ENCODE results near the gene IGF2BP1.
"Not testable (repeated sequence)": the region's sequence is repeated elsewhere in the genome, so short reads cannot be mapped to it uniquely, and the experiment has no call there.

Gene IGF2BP1

GRCh38 chr17:49021095-49021767 is 24.0 kb downstream of the IGF2BP1 start:
- no peak for FAIRE-seq

DNA sequence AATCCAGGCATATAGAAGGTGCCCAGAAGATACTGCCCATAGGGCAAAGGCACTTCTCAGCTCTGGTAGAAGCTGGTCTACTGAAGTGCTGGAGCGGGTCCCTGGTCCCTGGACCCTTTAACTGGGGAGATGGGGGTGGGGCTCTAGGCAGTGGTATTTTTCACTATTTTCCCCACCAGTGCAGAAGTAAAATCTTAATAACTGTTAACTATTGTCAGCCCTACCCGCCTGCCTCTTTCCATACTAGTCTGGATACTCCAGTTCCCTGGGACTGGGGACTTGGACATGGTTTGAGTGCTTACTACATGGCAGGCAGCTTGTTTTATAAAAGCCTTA is 24.6 kb downstream of the IGF2BP1 start:
- FAIRE-seq, result no peak

DNA sequence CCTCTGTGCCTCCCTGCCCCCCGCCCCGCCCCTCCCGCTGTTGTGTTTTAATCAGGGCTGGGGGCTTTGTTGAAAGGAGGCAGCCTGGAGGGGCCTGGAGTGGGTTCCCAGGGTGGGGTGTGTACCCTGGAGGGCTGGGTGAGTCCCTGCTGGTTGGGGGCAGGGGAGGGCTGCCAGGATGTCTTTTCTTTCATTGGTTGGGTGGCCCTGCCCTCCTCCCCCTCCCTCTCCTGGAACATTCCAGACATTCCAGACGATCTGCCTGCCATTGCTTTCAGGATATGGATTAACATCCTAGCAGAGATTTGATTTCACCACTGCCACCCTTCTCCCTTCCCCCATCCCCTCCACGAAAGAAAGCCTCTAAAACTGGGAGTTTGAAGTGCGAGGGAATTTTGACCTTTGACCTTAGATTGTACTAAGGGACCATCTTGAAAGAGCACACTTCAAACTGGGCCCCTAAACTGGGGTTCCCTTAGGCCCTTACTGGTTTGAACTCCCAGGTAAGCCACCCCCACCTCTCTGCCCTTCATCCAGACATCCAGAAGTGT is 25.3 kb downstream of the IGF2BP1 start:
- FAIRE-seq, result no peak

DNA sequence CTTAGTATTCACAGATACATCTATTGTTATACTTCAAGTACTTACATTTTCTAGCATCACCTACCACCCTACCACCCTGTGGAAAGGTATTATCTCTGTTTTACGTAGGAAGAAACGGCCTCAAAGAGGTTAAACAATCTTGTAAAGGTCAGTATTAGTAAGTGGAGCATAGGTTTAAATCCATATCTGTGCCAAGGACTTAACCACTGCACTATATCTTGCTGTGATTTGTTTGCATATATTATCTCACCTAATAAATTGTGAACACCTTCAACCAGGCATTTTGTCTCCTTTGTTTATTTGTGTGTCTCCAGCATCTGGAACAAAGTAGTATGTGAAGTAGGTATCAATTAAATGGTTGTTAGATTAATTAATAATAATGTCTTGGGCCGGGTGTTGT is 27.3 kb downstream of the IGF2BP1 start:
- no peak for FAIRE-seq

- not testable (repeated sequence) for FAIRE-seq
These were observed 29.3 kb downstream of the IGF2BP1 start for GRCh38 chr17:49026447-49026846.

- FAIRE-seq, result no peak
These were observed 31.1 kb downstream of the IGF2BP1 start for GRCh38 chr17:49028271-49028670.

DNA sequence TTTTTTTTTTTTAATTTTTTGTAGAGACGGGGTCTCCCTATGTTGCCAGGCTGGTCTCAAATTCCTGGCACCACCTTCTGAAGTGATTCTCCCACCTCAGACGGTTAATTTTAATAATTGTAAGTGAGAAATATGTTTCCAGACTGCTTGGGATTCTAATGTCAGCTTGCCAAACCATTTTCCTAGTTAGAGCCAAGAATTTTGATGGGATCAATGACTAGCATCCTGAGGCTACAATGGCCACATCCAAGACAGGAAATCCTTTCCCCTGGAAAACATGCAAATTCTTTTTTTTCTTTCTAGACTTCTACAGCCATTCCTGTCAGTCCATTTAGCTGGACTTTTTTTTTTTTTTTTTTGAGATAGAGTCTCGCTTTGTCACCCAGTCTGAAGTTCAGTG is 32.6 kb downstream of the IGF2BP1 start:
- FAIRE-seq, result no peak

GRCh38 chr17:49031965-49032928 is 35.1 kb downstream of the IGF2BP1 start:
- FAIRE-seq, result no peak

GRCh38 chr17:49035470-49036269 is 38.5 kb downstream of the IGF2BP1 start:
- no peak for FAIRE-seq

GRCh38 chr17:49036270-49036626 is 39.1 kb downstream of the IGF2BP1 start:
- FAIRE-seq, result no peak

DNA sequence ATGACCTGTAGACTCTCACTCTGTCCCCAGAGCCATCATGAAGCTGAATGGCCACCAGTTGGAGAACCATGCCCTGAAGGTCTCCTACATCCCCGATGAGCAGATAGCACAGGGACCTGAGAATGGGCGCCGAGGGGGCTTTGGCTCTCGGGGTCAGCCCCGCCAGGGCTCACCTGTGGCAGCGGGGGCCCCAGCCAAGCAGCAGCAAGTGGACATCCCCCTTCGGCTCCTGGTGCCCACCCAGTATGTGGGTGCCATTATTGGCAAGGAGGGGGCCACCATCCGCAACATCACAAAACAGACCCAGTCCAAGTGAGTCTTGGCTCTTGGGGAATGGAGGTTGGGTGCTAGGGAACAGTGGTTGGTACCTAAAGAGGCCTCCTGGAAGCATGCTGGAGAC is 41.0 kb downstream of the IGF2BP1 start:
- FAIRE-seq, result no peak

GRCh38 chr17:49038544-49038943 is 41.4 kb downstream of the IGF2BP1 start:
- FAIRE-seq, result no peak

DNA sequence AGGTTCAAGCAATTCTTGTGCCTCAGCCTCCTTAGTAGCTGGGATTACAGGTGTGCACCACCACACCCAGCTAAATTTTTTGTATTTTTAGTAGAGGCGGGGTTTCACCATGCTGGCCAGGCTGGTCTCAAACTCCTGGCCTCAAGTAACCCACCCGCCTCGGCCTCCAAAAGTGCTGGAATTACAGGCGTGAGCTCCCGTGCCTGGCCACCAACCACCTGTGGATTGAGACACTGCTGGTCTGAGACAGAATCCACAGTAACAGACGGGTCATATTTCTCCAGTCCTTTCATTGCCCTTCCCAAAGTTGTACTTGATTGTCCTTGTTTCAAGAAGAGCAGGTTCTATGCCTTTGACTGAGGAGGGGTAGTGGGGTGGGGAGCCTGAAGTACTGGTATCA is 42.3 kb downstream of the IGF2BP1 start:
- not testable (repeated sequence) for FAIRE-seq

GRCh38 chr17:49041527-49041926 is 44.3 kb downstream of the IGF2BP1 start:
- no peak for FAIRE-seq

DNA sequence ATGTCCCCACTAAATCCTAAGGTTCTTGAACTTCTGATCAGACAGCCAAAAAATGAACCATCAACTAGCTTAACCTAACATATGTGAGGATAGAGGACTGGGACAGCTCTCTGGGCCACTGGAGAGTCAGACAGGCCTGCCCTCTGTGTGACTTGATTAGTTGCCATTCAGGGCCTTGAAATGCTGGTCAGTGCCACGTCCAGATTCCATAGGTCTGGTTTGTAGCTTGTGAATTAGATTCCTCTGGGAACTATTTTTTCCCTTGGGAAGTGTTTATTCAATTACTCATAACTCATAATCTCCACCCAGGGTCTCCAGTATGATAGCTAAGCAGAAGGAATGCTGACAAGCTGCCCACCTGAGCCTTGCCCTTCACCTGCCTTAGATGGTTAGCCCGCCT is 48.2 kb downstream of the IGF2BP1 start:
- no peak for FAIRE-seq

DNA sequence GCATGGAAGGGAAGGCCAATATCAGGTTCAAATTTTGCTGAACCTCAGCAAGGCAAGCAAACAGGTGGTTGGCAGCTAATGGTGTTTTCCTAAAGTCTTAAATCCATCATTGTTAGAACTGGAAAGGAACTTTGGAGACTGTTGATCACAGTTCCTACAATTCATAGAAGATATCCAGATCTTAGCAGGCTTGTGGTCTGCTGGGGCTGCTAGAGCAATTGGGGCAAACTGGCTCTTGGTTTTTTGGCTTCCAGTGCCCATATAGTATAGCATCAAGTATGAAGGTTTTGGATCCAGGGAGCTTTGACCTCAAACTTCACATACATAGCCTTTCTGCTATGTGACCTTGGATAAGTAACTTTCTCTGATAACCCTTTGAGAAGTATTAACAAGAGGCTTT is 49.7 kb downstream of the IGF2BP1 start:
- no peak for FAIRE-seq

DNA sequence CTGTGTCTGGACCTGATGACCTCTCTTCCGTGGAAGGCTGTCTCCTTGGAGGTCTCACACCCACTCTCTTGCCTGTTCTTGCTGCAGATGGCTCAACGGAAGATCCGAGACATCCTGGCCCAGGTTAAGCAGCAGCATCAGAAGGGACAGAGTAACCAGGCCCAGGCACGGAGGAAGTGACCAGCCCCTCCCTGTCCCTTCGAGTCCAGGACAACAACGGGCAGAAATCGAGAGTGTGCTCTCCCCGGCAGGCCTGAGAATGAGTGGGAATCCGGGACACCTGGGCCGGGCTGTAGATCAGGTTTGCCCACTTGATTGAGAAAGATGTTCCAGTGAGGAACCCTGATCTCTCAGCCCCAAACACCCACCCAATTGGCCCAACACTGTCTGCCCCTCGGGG is 52.1 kb downstream of the IGF2BP1 start:
- FAIRE-seq, result no peak

- no peak for FAIRE-seq
These were observed 53.4 kb downstream of the IGF2BP1 start for GRCh38 chr17:49050611-49051010.

DNA sequence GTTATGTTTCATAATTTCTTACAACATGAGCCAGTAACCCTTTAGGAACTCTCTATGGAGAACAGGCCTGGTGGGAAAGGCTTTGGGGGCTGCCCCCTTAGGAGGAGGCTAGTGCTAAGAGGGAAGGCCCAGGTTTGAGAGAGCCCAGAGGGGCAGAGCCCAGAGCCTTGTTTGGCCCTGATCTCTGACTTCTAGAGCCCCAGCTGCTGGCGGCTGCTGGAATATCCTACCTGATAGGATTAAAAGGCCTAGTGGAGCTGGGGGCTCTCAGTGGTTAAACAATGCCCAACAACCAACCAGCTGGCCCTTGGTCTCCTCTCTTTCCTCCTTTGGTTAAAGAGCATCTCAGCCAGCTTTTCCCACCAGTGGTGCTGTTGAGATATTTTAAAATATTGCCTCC is 54.1 kb downstream of the IGF2BP1 start:
- no peak for FAIRE-seq

- FAIRE-seq, result no peak
These were observed 56.1 kb downstream of the IGF2BP1 start for GRCh38 chr17:49053171-49053829.

DNA sequence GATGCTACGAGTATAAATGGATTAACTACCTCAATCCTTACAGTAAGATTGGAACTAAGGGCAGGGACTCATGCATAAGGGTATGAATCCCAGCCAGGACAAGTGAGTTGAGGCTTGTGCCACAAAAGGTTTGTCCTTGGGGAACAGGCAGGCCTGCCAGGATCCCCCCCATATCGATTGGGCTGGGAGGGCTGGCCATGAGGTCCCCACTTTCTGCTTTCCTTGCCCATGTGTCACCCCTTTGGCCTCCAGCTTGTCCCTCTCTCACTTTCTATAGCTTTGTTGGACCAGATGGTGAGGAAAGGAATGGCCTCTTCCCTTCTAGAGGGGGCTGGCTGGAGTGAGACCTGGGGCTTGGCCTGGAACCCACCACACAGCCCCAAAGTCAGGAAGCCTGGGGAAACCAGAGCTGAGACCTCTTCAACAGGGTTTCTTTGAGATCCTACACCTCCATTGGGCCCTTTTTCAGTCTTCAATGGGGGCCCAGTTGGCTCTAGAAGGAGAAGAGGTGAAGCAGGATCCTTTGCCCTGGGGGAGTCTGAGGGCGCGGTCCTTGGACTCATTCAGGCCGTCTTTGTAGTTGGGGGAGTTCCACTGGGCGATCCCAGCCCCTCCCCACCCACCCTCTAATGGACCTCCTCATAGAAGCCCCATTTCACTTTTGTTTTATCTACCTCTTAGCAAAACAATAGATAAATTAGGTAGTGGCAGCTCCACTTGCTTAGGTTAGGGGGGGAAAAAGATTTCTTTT is 57.3 kb downstream of the IGF2BP1 start:
- FAIRE-seq, result no peak

All from colon (tissue), 2 donors.